ENCODE data around the gene PSD2.

Gene PSD2

DNA sequence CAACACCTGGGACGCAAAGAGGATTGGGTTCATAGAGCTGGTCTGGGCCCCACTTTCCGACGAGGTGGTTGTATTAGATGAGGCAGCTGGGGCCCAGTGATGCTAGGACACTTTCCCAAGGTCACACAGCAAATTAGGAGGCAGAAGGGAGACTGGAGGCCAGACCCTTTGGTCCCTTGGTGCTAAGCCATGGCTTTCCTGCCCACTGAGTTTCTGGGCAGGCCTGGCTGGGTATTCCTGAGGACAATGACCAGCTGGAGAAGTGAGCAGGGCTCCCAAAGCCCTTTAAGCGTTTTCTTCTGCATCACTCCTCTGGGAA lies 66.2 kb downstream of the PSD2 start:
- no peak for DNase-seq

DNA sequence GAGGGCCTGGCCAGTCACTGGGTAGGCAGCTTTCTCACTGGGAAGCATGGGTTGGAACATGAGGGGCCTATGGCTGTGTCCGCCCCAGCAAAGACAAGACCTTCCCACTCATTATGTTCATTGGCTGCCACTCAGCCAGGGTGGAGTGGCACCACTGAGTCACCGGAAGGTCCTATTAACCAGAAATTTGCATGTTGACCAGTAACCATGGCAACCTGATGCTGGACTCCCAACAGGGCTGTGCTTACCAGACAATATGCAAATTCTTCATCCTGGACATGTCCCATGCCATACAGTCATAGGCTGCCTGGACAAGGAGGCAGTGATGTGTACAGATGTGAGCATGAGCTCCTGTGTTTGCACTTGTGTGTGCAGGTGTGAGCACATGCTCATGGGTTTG lies 66.7 kb downstream of the PSD2 start:
- no peak for DNase-seq

DNA sequence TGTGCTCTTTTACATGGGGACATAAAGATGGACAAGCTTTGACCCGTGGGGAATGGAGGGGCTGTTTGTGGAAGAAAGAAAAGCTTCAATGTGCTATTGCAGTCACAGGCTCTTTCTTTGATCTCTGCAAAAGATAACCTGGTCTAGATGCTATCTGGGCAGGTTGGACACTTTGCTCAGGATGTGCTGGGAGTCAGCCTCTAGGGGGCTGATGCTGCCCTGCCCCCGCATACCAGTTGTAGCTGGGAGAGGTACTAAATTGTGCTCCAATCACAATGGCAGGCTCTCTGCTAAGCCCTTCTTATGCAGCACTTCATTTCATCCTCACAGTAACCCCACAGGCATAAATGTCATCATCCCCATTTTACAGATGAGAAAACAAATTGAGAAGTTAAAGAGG lies 67.2 kb downstream of the PSD2 start:
- DNase-seq: no peak

DNA sequence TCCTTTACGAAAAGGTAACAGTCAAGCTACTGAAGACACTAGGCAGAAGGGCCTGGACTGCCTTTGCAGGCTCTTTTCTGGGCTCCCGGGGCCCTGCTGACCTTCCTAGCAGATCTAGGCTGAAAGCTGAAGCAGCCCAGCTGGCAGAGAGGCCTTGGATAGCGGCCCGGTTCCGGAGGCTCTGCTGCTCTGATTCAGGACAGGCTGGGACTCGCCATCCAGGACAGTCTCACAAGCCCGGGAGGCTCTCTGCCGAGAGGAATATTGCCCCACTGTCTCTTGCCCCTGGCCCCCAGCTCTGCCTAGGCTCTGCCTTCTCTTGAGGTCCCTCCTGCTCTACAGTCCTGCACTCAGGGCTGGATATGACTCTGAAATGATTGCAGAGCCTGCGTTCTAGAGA lies 67.8 kb downstream of the PSD2 start:
- no peak for DNase-seq

DNA sequence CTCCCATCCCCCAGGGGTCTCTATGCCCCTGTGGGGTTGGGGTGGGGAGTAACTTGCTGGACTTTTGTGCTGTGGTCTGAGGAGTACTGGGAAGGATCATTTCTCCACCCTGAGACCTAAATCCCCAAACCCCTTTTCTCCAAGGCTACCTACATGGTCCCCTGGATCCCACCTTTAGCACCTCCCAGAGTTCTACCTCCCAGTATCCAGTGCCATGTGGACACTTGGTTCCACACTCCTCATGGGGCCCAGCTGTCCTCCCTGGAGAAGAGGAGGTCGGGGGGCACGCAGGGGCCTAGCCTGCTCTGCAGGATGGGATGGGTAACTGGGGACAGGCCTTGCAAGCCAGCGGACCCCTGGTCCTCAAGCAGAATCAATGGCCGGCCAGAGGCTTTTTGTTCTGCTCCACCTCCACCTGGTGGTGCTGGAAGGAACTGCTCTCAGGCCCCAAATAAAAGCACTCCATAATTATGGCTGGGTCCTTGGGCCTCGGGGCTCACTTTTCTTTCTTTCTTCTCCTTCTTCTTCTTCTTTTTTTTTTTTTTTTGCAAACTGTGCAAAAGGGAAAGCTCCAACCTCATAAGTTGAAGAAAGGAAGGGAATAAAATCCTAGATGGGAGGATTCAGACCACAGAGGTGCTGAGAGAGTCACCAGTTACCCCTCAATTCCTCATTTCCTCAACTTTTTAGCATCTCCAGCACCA lies 68.4 kb downstream of the PSD2 start:
- DNase-seq: peak; percentile 13 to 61

DNA sequence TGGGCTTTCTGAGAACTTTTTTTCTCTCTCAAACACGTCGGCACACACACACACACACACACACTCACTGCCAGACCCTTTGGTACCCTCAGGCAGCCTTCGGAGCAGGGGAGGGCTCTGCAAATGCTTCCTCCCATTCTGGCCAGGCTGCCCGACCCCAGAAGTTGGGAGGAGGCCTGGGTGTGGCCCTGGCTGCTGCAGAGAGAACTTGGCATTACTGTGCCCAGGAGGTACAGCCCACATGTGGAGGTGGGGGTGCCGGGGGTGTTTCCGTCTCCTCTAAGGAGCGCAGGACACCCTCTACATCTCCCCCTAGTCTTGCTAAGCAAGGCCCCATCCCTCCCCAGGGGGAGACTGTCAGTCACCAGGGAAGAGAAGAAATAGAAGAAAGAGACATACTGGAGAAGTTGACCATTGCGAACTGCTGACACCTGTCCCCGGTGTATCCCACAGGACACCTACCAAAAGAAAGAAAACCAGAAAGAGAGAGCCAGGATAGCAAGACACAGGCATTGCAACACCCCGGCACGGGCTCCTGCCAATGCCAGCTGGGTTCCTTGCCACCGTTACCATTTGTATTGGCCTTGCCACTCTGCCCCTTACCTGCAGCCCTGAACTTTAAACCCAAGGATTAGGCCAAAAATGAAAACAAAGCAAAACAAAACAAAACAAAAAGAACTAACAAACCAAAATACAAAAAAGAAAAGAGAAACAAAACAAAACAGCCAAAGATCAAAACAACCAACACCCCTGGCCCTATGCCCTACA lies 69.3 kb downstream of the PSD2 start:
- no peak for DNase-seq

DNA sequence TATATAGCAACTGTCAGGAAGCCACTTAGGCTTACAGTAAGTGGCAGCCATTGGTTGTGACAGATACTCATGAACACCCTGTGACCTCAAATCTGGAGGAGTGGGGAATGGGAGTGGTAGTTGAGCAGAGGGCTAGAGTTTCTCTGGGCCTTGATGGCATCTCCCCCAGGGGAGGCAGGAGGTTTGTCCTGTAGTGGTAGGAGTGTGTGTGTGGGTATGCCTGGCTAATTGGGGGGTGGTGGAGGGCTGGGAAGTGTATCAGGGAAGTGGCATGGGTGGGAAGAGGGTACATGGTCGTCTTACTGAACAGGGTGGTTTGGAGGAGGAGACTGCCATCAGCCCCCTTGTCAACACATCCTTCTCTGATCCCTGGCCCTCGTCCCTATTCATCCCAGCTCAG lies 71.5 kb downstream of the PSD2 start:
- no peak for DNase-seq

DNA sequence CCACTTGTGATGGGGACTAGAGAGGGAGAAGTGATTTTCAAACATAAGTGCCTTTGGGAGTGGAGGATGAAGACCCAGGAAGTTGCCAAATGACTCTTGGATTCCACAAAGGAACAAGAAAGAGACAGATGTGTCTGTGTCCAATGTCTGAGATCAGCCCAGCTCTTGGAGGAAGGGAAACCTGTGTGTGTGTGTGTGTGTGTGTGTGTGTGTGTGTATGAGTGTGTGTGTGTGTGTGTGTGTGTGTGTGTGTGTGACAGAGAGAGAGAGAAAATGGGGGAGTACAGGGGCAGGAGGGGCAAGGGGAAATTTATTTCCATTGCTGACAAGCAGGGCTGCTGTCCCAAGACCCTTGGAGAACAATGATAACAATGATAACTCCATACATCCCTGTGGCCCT lies 72.0 kb downstream of the PSD2 start:
- no peak for DNase-seq

DNA sequence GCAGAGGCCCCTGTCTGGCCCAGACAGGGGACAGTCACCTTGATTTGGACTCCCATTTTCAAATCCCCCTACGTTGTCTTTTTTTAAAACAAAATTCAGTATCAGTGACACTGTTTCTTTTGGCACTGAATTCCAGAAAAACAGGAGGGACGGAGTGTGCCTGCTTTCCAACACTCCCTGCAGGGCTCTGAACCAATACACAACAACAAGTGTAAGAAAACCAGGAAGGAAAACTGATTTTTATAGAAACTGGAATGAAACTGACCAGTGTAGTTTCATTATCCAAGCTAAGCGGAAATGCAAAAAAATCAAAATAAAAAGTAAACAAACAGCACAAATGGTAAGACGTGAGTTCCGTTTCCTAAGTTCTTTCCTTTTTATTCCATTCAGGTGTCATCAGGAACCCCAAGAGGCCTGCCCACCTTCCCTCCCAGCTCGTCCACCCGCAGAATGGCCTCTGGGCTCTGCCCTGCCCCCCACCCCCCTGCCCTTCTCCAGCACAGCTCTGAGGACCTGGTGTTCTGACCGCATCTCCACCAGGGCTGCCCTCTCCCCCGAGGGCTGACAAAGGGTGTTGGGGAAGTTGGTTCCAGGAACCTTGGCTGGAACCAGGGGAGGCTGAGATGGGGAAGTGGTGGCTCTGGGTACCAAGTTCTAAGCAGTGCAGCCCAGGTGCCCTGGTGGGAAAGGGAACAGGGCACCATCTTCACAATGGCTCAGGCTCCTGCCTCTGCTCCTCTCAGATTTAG lies 73.6 kb downstream of the PSD2 start:
- DNase-seq: no peak

DNA sequence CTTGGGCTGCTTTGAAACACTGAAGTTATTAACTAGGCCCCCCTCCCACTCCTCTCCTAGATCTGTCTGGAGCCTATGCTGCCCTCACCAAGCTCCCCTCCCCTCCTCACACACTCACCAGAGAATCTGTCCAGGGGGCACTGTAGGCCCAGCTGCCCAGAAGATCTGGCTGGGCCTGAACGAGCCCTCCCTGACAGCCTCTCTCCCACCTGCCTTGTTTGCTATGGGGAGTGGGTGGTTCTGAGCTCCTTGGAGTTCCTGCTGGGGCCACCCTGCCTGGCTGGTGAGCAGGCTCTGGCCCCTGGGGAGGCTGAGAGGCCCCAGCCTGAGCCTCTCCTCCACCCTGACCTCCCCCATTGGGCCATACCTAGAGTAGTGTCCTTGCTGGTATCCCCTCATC lies 75.1 kb downstream of the PSD2 start:
- no peak for DNase-seq

DNA sequence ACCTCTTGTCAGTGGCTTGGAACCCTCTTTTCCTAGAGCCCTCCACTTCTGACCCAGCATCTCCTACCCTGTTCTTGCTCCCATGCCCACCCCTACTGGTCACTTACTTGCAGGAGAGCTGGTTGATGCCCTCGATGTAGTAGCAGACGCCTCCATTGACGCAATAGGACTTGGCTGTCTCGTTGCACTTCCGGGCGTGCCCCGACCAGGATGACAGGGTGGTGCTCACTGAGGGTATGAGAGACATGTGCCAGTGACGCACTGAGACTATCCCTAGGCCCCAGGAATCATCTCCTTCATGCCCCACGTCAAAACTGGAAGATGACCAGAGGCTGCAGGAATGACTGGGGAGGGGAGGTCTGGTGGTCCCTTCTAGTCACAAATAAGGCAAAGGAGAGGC lies 76.0 kb downstream of the PSD2 start:
- DNase-seq: no peak

DNA sequence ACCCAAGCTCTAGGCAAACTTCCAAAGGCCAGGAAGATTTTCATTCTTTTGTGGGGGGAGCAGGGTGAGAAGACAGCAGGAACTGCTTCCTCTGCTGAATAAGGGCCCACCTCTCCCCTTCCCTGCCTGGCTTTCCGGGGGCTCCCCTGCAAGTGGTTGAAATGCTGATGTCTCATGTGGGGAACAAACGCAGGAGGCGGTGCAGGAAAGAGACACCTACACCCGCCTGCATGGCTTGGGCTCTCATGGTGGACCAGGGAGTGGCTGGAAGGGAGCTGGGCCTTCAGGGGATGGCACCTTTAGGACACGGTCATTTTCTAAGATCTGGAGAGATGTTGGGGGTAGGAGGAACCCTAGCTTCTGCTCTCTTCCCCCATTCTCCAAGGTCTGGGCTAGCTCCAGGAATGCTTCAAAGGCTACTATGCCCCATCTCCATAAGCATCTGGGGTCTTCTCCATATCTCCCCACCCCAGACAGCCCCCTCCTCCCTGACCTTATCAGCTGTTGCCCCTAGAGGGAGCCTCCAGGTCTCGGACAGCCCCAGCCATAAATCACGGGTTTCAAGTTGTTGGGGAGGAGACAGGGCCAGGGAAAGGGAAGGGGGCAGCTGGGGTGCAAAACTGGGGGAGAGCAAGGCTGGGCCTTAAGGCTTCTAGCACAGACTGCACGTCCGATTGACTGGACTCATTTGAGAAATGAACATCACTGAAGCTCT lies 76.6 kb downstream of the PSD2 start:
- DNase-seq: no peak

DNA sequence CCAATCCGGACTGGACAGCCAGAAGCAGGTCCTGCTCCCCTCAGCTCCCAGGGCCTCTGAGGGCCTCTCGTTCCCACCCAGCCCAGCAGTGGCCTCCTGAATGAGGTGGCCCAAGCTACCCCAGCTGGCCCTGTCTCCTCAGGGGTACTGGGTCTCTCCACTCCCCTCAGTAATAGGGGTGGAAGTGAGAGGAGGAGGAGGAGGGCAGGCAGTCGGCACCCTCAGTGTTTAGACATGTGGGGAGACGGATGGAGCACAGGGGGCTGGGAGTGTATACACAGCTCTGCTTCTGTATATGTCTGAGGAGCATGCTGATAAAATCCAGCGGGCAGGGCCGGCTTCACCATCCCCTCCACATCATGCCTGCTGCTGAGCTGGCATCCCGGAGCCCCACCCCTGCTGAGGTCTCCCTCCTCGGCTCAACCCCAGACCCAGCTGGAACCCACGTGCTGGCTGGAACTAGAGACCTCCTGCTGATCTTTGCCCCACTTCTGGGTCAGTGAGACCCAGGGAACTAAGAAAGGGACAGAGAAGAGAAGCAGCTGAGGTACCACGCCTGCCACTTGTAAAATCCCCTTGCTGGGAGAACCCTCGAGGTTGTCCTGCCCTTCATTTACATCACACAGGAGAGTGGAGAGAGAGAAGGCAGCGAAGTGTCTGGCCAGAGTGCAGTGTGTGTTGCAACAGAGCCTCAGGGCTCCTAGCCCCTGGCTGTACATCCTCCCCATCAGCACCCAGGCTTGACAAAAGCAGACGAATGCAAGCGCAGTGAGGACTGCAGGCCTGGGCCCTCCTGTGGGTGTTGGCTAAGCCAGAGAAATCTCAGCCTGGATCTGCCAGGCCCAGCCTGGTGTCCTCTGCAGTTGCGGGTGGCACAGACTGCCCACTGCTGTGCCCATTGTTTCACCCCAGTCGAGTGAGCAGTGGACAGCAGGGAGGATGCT lies 77.5 kb downstream of the PSD2 start:
- no peak for DNase-seq

DNA sequence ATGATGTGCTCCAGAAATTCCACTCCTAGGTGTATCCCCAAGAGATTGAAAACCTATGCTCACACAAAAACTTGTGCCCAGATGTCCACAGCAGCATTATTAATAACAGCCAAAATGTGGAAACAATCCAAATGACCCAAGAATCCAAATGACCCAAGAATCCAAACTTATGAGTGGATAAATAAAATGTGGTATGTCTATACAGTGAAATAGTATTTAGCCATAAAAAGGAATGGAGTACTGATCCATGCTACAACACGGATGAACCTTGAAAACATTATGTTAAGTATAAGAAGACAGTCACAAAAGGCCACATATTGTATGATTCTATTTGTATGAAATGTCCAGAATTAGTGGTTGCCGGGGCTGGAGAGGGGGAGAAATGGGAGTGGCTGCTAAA lies 80.3 kb downstream of the PSD2 start:
- DNase-seq: no peak

DNA sequence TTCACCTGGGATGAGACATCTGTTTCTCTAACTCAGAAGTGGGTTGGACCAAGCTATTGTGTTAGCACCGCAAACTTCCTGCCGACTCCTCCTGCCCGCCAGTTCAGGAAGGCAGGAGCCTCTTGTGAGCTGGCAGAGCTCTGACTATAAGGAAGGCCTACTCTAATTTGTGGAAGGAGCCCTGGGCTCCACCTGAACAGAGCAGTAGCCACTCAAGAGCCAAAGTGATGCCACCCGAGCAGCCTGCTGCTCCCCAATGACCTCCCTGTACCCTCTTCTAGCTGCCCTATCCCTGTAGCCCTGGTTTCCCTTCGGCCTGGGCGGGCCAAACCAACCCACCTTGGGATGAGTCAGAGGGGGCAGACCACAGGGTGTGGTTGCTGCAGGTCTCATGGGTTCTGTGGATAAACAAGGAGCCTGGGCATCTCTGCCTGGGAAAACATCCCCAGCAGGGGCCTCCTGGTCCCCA lies 81.6 kb downstream of the PSD2 start:
- no peak for DNase-seq

DNA sequence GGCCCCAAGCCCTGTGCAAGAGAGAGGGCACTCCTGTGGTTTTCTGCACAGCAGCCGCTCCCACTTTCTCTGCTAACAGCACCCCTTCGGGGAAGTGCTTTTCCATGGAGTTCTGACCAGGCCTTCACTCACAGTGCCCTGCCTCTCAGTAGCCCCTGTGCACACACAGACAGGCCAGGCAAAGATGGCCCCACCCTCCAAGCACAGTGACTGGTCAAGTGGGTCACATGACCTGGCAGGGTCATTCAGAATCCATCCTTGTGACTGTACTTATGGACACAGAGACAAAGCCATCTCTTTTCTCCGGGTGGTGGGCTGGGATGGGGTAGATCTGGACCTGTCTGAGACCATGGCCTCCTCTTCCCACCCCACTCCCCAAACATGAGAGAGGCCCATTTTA lies 82.5 kb downstream of the PSD2 start:
- DNase-seq: no peak

DNA sequence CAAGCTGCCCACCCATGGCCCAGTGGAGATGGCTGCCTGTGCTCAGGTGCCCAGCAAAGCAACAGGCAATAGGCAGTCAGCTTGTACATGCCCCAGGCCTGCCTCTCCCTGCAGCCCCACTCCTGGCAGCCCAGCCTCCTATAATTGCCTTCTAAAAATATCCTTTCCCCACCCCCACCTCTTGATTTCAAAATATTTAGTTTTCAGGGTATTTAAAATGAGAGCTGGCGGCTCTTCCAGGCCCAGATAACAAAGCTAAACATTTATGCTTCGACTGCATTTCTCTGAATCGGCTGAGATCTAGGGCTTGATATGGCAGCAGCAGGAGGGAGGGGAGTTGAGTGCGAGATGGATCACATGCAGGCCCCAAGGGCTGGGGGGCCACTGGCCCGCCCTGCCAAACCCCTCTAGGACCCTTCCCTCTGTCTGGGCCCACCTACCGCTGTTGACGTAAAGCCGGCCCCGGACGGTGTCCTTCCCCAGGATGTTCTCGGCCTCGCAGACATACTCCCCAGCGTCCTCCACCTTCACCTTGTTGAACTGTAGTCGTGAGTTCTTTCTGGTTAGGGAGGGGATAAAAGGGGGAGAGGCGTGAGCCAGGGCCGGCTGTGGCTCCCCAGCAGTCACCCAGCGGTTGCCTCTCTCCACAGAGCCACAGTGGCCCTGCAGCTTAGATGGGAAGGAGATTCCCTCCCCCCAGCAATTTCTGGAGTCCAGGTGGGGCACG lies 85.0 kb downstream of the PSD2 start:
- DNase-seq: no peak

DNA sequence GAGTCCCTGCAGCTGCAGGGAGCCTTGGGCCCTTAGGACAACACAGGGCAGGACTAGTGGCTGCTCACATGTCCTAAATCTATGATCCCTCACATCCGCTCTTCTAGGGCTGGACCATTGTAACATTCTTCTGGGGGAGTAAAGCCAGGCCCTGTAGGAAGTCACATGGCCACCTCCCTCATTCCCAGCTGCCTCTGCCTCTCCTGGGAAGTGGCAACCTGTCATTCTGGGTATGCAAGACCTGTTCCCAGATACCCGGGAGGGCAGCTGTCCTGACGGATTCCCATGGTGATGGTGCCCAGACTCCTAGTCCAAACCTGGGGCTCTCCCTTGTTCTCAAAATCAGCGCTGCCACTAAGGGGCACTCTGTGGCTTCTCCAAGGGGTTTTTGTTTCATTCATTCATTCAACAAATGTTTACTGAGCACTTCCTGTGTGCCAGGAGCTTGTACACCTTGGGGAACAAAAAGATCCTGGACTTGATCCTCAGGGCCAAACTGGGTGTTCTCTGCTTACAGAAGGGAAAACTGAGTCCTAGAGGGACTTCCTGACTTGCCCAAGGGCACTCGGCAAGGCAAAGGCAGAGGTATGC lies 85.6 kb downstream of the PSD2 start:
- DNase-seq: no peak

DNA sequence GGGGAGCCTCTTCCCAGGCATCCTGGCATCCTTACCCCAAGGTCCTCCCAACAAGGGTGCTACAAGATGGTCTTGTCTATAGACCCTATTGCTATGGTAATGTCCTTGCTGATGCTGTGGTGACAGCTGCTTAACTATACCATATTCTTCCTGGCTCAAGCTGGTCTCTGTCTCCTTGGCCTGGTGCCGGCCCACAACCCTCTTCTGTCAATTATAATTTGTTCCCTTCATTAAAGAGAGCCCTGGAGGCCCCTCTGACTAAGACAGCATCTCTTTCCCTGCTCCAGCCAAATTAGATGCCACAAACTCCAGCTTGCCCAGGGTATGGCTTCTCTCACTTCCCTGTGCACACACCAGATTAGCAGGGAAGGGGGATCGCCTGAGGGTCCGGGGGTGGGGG lies 86.7 kb downstream of the PSD2 start:
- DNase-seq: no peak

DNA sequence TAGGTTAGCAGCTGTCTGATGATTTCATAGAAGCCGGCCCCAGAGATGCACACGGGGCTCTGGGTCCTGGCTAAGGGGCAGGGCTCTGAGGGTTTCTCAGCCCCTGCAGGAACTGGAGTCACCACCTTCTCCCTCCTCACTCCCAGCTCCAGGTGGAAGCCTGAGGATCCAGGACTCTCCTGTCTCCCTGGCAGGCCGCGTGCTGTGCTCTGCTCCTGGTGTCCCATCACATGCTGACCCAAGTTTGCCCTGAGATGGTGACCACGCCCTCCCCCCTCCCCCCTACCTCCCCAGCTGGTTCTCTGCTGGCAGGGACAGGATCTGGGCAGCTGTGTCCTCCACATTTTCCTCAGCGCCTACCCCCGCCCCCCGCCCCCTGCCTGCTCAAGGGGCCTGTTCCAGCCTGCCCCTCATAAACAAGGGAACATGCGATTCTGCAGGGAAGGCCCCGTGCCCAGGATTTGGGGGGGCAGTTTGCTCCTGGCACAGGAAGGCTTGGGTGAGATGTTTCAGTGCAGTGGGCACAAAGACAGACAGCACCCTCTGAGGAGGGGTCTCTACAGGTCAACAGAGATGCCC lies 87.4 kb downstream of the PSD2 start:
- no peak for DNase-seq

DNA sequence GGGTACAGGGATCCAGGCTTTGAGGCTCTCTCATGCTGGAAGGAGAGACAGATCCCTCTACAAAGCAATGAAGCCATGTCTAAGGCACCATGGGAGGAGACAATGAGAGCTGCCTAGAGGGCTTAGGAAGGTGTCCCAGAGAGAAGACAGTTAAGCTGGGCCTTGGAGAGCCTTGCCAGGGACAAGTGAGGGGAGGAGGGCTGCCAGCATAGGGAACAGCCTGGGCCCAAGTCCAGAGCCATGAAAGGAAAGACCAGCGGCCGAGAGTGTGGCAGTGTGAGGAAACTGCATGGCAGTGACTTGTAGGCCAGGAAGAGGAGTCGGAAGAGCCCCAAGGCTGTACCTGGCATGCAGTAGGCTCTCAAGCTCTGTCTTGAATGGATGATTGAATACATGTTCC lies 88.5 kb downstream of the PSD2 start:
- no peak for DNase-seq
